Activated T-cell treated with anti-CD3 and anti-CD28 coated beads for 24 hours (primary cell): ENCODE measurements around the gene BCAS4.
"Not testable (repeated sequence)": the region's sequence is repeated elsewhere in the genome, so short reads cannot be mapped to it uniquely, and the experiment has no call there.

ENCODE experiments used
- DNase-seq: peaks from one replicate; pipeline ENCODE4 v3.0.0-alpha.2; 2020; ENCODE audit warnings: low read depth

Gene BCAS4

DNA sequence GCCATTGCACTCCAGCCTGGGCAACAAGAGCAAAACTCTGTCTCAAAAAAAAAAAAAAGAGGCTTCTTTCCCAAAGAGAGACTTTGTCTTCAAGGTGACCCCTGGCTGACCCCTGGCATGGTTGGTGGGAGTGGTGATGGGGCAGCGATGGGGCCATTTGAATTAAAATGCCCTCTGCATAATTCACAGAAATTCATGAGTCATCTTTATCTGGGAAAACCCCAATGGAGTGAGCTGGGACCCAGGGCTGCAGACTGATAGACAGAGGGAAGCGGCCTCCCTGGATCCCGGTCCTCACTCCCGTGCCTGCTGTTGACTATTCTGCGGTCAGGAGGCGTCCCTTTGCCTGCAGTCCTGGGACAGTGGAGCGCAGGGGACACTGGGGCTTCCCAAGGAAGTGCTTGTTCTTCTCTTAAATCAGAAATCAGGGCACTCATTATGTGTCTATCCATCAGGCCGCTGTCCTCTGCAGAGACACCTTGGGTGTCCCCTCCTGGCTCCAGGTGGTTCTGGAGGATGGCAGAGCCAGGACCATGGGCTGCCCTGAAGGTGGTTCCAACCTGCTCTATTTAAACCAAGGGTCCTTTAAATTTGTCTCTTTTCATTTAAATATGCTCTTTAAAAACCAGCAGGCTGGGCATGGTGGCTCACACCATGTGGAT, 23.3 kb upstream of the BCAS4 start:
- DNase-seq: not testable (repeated sequence)

DNA sequence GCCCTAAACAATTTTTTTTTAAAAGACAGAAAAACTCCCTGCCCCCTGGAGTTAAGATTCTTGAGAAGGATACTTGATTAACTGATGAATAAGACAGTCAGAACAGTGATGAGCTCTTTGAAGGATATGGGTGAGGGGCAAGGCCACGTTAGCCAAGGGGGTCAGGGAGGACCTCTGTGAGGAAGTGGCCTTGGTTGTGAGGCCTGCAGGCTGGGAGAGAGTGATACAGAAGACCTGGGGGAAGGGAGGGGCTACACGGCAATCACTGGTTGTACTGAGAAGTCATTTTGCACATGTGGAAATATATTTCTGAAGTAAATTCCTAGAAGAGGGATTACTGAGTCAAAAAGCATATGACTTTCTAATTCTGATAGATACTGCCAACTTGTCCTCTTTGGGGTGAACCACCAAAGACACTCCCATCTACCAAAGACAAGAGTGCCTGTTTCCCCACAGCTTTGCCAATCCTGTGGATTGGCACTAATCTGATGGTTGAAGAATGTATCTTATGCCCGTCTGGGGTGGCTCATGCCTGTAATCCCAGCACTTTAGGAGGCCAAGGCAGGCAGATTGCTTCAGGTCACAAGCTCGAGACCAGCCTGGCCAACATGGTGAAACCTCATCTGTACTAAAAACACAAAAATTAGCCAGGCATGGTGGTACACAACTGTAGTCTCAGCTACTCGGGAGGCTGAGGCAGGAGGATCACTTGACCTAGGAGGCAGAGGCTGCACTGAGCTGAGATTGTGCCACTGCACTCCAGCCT, 22.3 kb upstream of the BCAS4 start:
- no peak for DNase-seq

DNA sequence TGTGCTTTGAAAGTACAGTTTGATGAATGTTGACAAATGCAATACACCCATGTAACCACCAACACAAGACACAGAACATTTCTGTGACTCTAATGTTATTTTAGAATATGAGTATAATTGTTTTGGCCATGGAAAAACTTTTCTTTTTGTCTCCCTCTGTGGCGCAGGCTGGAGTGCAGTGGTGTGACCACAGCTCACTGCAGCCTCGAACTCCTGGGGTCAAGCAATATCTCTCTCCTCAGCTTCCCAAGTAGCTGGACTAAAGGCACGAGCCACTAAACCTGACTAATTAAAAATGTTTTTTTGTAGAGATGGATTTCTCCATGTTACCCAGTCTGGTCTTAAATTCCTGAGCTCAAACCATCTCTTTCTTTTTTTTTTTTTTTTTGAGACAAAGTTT, 20.3 kb upstream of the BCAS4 start:
- DNase-seq: no peak

GRCh38 chr20:50776122-50776817, 18.6 kb upstream of the BCAS4 start:
- no peak for DNase-seq

DNA sequence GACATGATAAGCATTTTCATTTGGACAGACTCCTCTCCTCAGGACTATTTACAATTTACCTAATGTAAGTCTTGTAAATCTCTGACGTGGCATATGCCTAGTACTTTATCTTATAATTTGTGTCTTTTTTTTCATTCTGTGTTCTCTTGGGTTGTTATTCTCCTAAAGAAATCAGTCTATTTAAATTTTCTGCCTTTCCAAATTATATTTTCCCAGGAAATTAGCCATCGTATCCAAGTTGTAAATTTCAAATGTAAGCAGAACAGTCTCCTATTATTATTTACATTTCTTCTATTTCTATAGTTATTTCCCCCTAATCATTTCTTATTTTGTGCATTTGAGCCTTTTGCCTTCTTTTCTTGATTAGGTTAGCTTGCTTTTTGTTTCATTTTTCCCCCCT, 17.5 kb upstream of the BCAS4 start:
- no peak for DNase-seq

GRCh38 chr20:50778994-50779393, 15.9 kb upstream of the BCAS4 start:
- DNase-seq: not testable (repeated sequence)

DNA sequence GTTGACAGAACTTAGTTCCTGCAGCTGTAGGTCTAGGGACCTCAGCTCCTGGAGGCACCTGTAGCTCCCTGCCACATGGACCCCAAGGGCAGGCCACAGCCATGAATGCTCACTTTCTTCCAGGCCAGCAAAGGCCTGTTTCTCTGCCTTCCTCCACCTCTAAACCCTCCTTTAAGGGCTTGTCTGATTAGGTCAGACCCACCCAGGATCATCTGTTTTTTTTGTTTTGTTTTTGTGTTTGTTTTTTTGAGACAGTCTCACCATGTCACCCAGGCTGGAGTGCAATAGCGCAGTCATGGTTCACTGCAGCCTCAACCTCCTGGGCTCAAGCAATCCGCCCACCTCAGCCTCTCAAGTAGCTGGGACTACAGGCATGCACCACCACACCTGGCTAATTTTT, 11.5 kb upstream of the BCAS4 start:
- no peak for DNase-seq

GRCh38 chr20:50783903-50784302, 11.0 kb upstream of the BCAS4 start:
- no peak for DNase-seq

DNA sequence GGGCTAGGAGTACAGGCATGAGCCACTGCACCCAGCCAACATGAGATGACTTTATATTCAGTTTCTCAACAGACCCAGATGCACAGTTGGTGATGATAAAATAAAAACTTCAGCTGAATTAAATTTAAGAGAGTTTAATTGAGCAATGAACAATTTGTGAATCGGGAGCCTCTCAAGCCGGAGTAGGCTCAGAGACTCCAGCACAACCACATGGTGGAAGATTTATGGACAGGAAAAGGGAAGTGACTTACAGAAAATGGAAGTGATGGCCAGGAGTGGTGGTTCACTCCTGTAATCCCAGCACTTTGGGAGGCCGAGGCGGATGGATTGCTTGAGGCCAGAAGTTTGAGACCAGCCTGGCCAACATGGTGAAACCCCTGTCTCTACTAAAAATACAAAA, 10.4 kb upstream of the BCAS4 start:
- no peak for DNase-seq

- DNase-seq: no peak
Observed at GRCh38 chr20:50786703-50787102, 8.2 kb upstream of the BCAS4 start.

GRCh38 chr20:50787181-50787580, 7.7 kb upstream of the BCAS4 start:
- no peak for DNase-seq

DNA sequence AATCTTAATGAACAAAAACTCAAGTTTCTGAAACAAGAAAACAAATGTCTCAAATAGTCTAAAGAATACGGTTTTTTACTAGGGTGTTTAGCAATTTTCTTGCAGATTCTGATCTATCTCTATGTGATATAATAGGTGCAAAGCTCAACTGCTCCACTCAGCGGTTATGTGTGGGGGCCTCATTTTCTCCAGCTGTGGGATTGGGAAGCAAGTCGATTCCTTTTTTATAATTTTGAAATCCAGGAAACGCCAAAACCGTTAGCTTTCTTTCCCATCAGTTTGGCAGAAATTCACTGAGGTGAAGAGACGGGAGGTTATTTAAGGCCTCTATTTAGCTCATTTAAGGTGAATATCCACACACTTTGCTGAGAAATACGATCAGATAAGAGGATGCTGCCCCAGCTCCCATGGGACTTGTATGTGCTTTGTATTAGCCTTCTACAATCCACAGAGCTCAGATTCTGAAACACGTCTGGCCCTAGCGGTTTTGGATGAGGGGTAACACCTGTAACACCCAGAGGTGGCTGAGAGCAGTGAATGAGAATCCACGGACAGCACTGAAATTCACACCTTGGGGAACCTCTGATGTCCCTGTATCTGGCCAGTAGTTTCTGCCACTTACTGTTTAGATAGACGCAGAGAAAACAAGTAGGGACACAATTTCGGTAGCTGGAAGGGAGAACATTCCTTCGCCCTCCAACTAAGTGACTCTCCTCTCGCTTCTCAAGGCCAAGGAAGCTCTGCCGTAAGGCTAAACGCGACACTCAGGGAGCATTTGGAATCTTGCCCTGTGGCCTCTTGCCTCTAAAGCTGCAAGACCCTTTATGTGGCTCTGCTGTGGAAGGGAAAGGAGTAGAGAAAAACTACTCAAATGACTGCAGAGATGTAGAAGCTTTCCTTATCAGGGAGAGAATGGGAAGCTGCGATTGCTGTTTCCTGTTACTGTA, 6.5 kb upstream of the BCAS4 start:
- DNase-seq: no peak

- no peak for DNase-seq
Observed at GRCh38 chr20:50789968-50790650, 4.8 kb upstream of the BCAS4 start.

DNA sequence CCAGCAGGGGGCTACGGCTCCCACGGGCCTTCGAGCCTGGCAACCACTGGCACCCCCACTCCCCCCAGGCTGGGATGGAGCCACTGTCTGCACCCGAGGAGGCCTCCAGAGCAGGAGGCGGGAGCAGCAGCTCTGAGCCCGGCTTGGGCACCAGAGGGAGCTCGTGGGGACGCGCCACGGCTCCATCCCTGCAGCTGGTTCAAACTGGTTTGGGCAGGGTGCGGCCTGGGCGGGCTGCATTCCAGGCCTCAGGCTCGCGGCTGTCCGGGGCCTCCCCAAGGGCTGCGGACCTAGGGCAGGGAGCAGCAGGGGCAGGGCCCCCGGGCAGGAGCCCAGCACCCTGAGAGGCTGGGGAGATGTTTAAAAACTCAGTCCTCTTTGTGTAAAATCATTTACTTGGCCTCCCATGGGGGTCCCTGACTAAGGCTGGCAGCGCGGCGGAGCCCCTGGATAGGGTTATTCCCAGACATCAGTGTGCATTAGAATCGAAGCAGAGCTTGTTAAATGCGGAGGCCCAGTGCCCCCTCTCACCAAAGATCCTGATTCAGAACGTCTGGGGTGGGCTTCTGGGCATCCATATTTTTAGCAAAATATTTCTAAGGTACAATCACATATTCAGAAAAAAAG, 4.1 kb upstream of the BCAS4 start:
- DNase-seq: peak; percentile 78

DNA sequence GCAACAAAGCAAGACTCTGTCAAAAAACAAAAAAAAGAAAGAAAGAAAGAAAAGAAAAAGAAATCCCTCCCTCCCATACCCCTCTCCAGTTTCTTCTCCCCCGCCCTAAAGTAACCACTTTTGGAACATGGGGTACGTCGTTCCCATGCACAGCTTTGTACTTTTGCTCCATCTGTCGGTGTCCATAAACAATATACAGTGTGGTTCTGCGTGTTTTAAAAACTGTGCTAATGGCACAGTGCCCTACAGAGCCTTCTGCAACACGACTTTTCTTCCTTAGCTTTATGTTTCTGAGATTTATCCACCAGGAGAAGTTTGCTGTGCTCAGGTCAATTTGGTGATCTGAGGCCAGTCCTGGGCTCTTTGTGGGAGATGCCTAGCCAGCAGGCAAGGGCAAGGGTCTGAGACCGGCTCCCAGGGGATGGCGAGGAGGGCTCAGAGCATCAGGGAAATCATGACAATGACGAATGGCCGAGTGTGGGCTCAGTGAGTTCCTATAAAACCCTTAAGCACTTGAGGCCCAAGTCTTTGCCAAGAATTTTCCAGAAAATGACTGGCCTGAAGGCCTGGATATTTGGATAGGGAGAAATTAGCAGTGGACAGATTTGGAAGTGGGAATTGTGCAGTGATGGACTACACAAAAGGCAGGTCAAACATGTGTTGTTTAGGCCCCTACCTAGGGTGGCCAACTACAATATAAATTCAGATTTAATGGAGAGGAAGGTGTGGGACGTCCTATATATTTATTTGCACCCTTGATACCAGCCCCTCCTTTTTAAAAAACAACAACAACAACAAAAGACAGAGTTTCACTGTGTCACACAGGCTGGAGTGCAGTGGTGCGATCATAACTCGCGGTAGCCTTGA, 1.9 kb upstream of the BCAS4 start:
- DNase-seq: no peak

GRCh38 chr20:50793575-50794016, 1.3 kb upstream of the BCAS4 start:
- DNase-seq: peak; percentile 20

DNA sequence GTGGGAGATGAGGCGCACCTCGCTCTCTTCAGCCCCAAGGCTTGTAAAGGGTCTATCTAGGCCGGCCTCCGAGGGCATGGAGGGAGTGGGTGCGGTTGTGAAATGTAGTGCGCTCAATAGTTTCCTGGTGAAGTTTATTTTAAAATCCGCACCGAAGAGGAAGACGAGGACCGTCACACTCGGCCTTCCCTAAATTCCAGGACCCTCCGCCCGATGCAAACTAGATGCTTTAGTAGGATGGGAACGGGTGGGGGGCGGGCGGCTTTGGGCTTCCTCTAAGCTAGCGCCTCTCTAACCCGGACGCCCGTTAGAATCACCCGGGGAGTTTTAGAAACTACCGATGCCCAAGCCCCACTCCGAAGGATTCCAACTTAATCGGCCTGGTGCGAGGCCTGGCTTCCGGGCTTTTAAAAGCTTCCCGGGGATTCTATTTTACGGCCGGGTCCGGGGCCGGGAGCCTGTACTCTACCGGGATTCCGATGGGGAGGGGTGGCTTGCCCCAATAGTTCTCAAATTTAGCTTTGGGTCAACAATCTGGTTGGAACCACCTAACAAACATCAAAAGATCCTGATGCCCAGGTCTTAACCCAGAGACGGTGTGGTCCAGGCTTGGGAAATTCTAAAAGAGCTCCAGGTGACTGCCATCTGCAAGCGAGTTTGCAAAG, 548 bp upstream of the BCAS4 start:
- DNase-seq: no peak

DNA sequence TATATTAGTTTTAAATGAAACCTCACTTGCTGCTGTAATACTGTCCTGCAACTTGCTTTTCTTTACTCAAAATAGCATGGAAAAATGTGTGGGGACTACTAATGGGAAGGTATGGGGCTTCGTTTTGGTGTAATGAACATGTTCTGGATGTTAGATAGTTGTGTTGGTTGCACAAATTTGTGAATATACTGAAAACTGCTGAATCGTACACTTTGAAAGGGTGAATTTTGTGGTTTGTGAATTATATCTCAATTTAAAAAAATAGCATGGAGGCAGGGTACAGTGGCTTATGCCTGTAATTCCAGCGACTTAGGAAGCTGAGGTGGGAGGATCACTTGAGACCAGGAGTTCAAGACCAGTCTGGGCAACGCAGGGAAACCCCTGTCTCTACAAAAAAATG, 2.3 kb downstream of the BCAS4 start:
- DNase-seq: no peak

GRCh38 chr20:50798650-50799049, 3.8 kb downstream of the BCAS4 start:
- no peak for DNase-seq
